PC-9 (cell line): Measurements from ENCODE around the gene DAPK1. TPM values are rescaled to one million over a fixed set of nuclear protein-coding genes. Genes with fewer than 3 reads are reported as not detected.

ENCODE experiments used
- BruUV-seq: library from RNA; stranded (reverse); fragments of 400-500 nt; replicated peaks from 2 replicates; lab custom pipeline; 2021; lab: Mats Ljungman, UMichigan
- CTCF ChIA-PET: fragments of 300-600 bp; sonication (Branson Sonifier 250); formaldehyde crosslinking; loops from one replicate; lab custom pipeline; 2022; ENCODE audit warnings: antibody characterized with exemption; lab: Charles Lee
- POLR2A ChIA-PET: fragments of 300-600 bp; sonication (Branson Sonifier 250); formaldehyde crosslinking; loops from one replicate; lab custom pipeline; 2022; ENCODE audit warnings: antibody characterized with exemption; ENCODE audit not compliant: unreplicated experiment; lab: Charles Lee
- DNase-seq, 2 experiments: peaks; one replicate each; pipeline versions ENCODE4 v3.0.0 to v3.0.0-alpha.2; 2015 to 2022; ENCODE audit warnings: mixed read lengths in 1 of 2
- H2AFZ ChIP-seq: fragments of 200-600 bp; sonication (generic); 2 replicates; pipeline ENCODE4 v1.8.1; 2017; ENCODE audit warnings: antibody characterized with exemption
- H3F3A ChIP-seq: fragments of 200-600 bp; sonication (generic); 2 replicates; pipeline ENCODE4 v1.8.1; 2017; ENCODE audit warnings: antibody characterized with exemption, mild to moderate bottlenecking, low read depth; ENCODE audit not compliant: insufficient read depth
- H3K27ac ChIP-seq: fragments of 200-600 bp; sonication (generic); 2 replicates; pipeline ENCODE4 v1.6.1; 2016; ENCODE audit warnings: mixed run types
- H3K27me3 ChIP-seq: fragments of 200-600 bp; sonication (generic); 2 replicates; pipeline ENCODE4 v1.6.1; 2016; ENCODE audit warnings: low read depth, mixed run types; ENCODE audit not compliant: insufficient read depth
- H3K36me3 ChIP-seq: fragments of 200-600 bp; sonication (generic); 2 replicates; pipeline ENCODE4 v1.6.1; 2016; ENCODE audit warnings: low read depth, mixed run types
- H3K4me1 ChIP-seq: fragments of 200-600 bp; sonication (generic); replicated peaks from 2 replicates; pipeline ENCODE4 v1.6.1; 2016; ENCODE audit warnings: mixed run types; ENCODE audit not compliant: insufficient read depth
- H3K4me2 ChIP-seq: fragments of 200-600 bp; sonication (generic); 2 replicates; pipeline ENCODE4 v1.6.1; 2017; ENCODE audit warnings: mixed run types
- H3K4me3 ChIP-seq: fragments of 200-600 bp; sonication (generic); 2 replicates; pipeline ENCODE4 v1.6.1; 2016; ENCODE audit warnings: mixed run types
- H3K79me2 ChIP-seq: fragments of 200-600 bp; sonication (generic); 2 replicates; pipeline ENCODE4 v1.6.1; 2017; ENCODE audit warnings: low read depth, mixed run types
- H3K9me2 ChIP-seq: fragments of 200-600 bp; sonication (generic); 2 replicates; pipeline ENCODE4 v1.8.1; 2017; ENCODE audit warnings: mild to moderate bottlenecking; ENCODE audit not compliant: insufficient read depth
- H3K9me3 ChIP-seq: fragments of 200-600 bp; sonication (generic); 2 replicates; pipeline ENCODE4 v1.8.1; 2016; ENCODE audit warnings: low read depth; ENCODE audit not compliant: insufficient read depth
- H4K20me1 ChIP-seq: fragments of 200-600 bp; sonication (generic); 2 replicates; pipeline ENCODE4 v1.8.1; 2017; ENCODE audit not compliant: insufficient read depth
- EZH2 ChIP-seq: fragments of 200-600 bp; sonication (generic); IDR thresholded peaks from 2 replicates; pipeline ENCODE4 v1.8.0; 2017; ENCODE audit warnings: antibody characterized with exemption, low read depth
- intact Hi-C: fragments of 100-400 bp; cut with micrococcal nuclease; formaldehyde crosslinking; loops from one replicate; pipeline ENCODE4 v1.10.0; 2022; ENCODE audit not compliant: unreplicated experiment
- total RNA-seq: library from RNA; stranded (reverse); gene quantifications from 2 replicates; pipeline ENCODE4 v1.2.3, GENCODE V29; 2021
- TF ChIP-seq, protein P1 (sequence below): fragments of 200-600 bp; sonication (generic); conservative IDR thresholded peaks from 2 replicates; pipeline ENCODE4 v1.6.1; 2017; ENCODE audit warnings: mixed run types, antibody characterized with exemption, mild to moderate bottlenecking, moderate library complexity

The DAPK1 gene
- total RNA-seq, 1 experiment from 2014 or later, result 100 TPM

DNA sequence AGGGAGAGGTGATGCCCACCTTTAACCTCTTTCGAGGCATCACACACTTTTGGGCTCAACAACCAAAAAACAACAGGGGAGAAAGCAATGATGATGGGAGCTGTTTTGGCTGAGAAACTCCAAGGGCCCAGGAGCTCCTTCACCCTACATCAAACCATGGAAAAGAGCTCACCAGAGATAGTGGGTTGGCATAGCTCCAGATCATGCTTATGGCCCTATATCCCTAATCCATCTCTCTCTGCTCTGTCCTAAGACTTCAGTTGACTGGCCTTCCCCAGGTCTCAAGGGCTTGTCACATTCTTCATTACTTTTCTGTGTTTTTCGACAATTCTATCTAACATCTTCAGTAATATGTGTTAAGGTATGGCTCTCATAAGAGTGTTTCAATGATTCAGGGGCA, 222.5 kb downstream of the DAPK1 start:
- Histone ChIP-seq H3K27me3 (no peaks in the 10 kb centered on the region), H3K4me2 (no peak overlapping the region), H3K4me3 (no peak overlapping the region), H3K79me2 (no peaks in the 10 kb centered on the region), H4K20me1 (no peaks in the 10 kb centered on the region), H3K9me2 (no peaks in the 10 kb centered on the region), H3K36me3 (no peaks in the 10 kb centered on the region), H3K9me3 (no peaks in the 10 kb centered on the region), H3F3A (peaks cover under 1% of the 10 kb centered on the region; the same call in 1 of the 2 replicates), H3K27ac (no peak overlapping the region), H3K4me1 (peaks cover 6% of the 10 kb centered on the region; the same call in 1 of the 2 replicates), H2AFZ (no peak overlapping the region)
- BruUV-seq, result no TSS peak
- DNase-seq, result no peak
- POLR2A ChIA-PET, result no interaction called here
- no peak for TF ChIP-seq EZH2
- TF ChIP-seq, protein P1, sequence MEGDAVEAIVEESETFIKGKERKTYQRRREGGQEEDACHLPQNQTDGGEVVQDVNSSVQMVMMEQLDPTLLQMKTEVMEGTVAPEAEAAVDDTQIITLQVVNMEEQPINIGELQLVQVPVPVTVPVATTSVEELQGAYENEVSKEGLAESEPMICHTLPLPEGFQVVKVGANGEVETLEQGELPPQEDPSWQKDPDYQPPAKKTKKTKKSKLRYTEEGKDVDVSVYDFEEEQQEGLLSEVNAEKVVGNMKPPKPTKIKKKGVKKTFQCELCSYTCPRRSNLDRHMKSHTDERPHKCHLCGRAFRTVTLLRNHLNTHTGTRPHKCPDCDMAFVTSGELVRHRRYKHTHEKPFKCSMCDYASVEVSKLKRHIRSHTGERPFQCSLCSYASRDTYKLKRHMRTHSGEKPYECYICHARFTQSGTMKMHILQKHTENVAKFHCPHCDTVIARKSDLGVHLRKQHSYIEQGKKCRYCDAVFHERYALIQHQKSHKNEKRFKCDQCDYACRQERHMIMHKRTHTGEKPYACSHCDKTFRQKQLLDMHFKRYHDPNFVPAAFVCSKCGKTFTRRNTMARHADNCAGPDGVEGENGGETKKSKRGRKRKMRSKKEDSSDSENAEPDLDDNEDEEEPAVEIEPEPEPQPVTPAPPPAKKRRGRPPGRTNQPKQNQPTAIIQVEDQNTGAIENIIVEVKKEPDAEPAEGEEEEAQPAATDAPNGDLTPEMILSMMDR, result no peak
- CTCF ChIA-PET, result no interaction called here
- intact Hi-C loops, result no loop called here

GRCh38 chr9:87722393-87723088, 224.9 kb downstream of the DAPK1 start:
- Histone ChIP-seq H3F3A (peaks cover 14% of the 10 kb centered on the region), H2AFZ (no peak overlapping the region), H3K9me2 (peaks cover 4% of the 10 kb centered on the region; the same call in 1 of the 2 replicates), H3K4me1 (peaks cover 6% of the 10 kb centered on the region), H3K27me3 (no peaks in the 10 kb centered on the region), H3K27ac (no peak overlapping the region), H3K36me3 (peaks cover under 1% of the 10 kb centered on the region; the same call in 1 of the 2 replicates), H4K20me1 (no peaks in the 10 kb centered on the region), H3K4me3 (no peak overlapping the region), H3K9me3 (no peaks in the 10 kb centered on the region), H3K4me2 (no peak overlapping the region), H3K79me2 (peaks cover 6% of the 10 kb centered on the region)
- TF ChIP-seq EZH2, result no peak
- TF ChIP-seq, protein P1, result no peak
- POLR2A ChIA-PET, result interaction anchor here (0.6 kb wide), 1 partner anchor 898 kb away, joined by 3 read pairs; no protein-coding TSS in a partner anchor
- CTCF ChIA-PET, result no interaction called here
- BruUV-seq, result no TSS peak
- intact Hi-C loops, result no loop called here
- DNase-seq, result no peak

- POLR2A ChIA-PET, result interaction anchor here (0.6 to 1.1 kb wide), 5 partner anchors 11 to 178 kb away, joined by 3 to 13 read pairs (median 4); no protein-coding TSS in a partner anchor
- CTCF ChIA-PET, result interaction anchor here (0.6 to 1.4 kb wide), 3 partner anchors 11 to 209 kb away, joined by 4 to 6 read pairs (median 5); no protein-coding TSS in a partner anchor
- no peak for DNase-seq
- H3K27me3 ChIP-seq, result no peaks in the 10 kb centered on the region
- H3F3A ChIP-seq, result peaks cover 14% of the 10 kb centered on the region
- H3K9me3 ChIP-seq, result no peaks in the 10 kb centered on the region
- peak overlapping the region; percentile 73 for H3K27ac ChIP-seq
- H3K79me2 ChIP-seq, result peaks cover 21% of the 10 kb centered on the region
- peak overlapping the region; percentile 66 for H3K4me2 ChIP-seq
- TF ChIP-seq, protein P1, result no peak
- TF ChIP-seq EZH2, result no peak
- intact Hi-C loops, result no loop called here
- peaks cover 29% of the 10 kb centered on the region for H3K36me3 ChIP-seq
- peak overlapping the region; percentile 59; the same call in 1 of the 2 replicates for H3K4me3 ChIP-seq
- peaks cover 7% of the 10 kb centered on the region; the same call in 1 of the 2 replicates for H3K9me2 ChIP-seq
- H3K4me1 ChIP-seq, result peaks cover 22% of the 10 kb centered on the region
- H2AFZ ChIP-seq, result peak overlapping the region; percentile 78
- BruUV-seq, result no TSS peak
- H4K20me1 ChIP-seq, result no peaks in the 10 kb centered on the region
Measured at GRCh38 chr9:87725356-87725899, 227.8 kb downstream of the DAPK1 start.
